PC-3 (cell line): ENCODE data around the gene GTF3C4. TPM values are rescaled to one million over a fixed set of nuclear protein-coding genes. Genes with fewer than 3 reads are reported as not detected.
"Not testable (repeated sequence)": the region's sequence is repeated elsewhere in the genome, so short reads cannot be mapped to it uniquely, and the experiment has no call there.

ENCODE experiments used
- ATAC-seq: fragments of 200-7000 bp; cut with Tn5 transposase; 2 replicates; pipeline ENCODE4 v1.9.1; 2020; ENCODE audit warnings: mild to moderate bottlenecking, moderate library complexity
- BruUV-seq: library from RNA; stranded (reverse); fragments of 400-500 nt; replicated peaks from 2 replicates; lab custom pipeline; 2021; lab: Mats Ljungman, UMichigan
- CTCF ChIA-PET: fragments of 300-600 bp; sonication (Branson Sonifier 250); formaldehyde crosslinking; loops from one replicate; lab custom pipeline; 2022; ENCODE audit warnings: antibody characterized with exemption; lab: Charles Lee
- POLR2A ChIA-PET: fragments of 300-600 bp; sonication (Branson Sonifier 250); formaldehyde crosslinking; loops from one replicate; lab custom pipeline; 2022; ENCODE audit warnings: antibody characterized with exemption; ENCODE audit not compliant: unreplicated experiment; lab: Charles Lee
- DNase-seq: peaks from one replicate; pipeline ENCODE4 v3.0.0-alpha.2; 2015
- H2AFZ ChIP-seq: fragments of 300-600 bp; sonication (generic); 2 replicates; pipeline ENCODE4 v1.6.0; 2016; ENCODE audit warnings: antibody characterized with exemption, low read length
- H3F3A ChIP-seq: fragments of 300-600 bp; sonication (generic); one replicate; pipeline ENCODE4 v1.6.0; 2017; ENCODE audit warnings: antibody characterized with exemption, low read length, control low read depth, mild to moderate bottlenecking; ENCODE audit not compliant: unreplicated experiment
- H3K27ac ChIP-seq: fragments of 300-600 bp; sonication (generic); 2 replicates; pipeline ENCODE4 v1.5.1; 2016; ENCODE audit warnings: mild to moderate bottlenecking, low read length
- H3K27me3 ChIP-seq: fragments of 300-600 bp; sonication (generic); 2 replicates; pipeline ENCODE4 v1.6.1; 2016; ENCODE audit warnings: low read length, mixed read lengths
- H3K36me3 ChIP-seq: fragments of 300-600 bp; sonication (generic); 2 replicates; pipeline ENCODE4 v1.6.1; 2016; ENCODE audit warnings: low read depth, mixed run types, low read length, mixed read lengths
- H3K4me1 ChIP-seq: fragments of 300-600 bp; sonication (generic); 2 replicates; pipeline ENCODE4 v1.5.1; 2016; ENCODE audit warnings: low read length; ENCODE audit not compliant: insufficient read depth
- H3K4me2 ChIP-seq: fragments of 300-600 bp; sonication (generic); 2 replicates; pipeline ENCODE4 v1.6.0; 2016; ENCODE audit warnings: low read length
- H3K4me3 ChIP-seq: fragments of 300-600 bp; sonication (generic); 2 replicates; pipeline ENCODE4 v1.5.1; 2016; ENCODE audit warnings: mild to moderate bottlenecking, low read length, mixed read lengths
- H3K79me2 ChIP-seq: fragments of 300-600 bp; sonication (generic); 2 replicates; pipeline ENCODE4 v1.6.1; 2017; ENCODE audit warnings: low read length, mixed read lengths
- H3K9ac ChIP-seq: fragments of 300-600 bp; sonication (generic); 2 replicates; pipeline ENCODE4 v1.6.0; 2016; ENCODE audit warnings: mild to moderate bottlenecking, low read length
- H3K9me2 ChIP-seq: fragments of 300-600 bp; sonication (generic); replicated peaks from 2 replicates; pipeline ENCODE4 v1.6.1; 2016; ENCODE audit warnings: mixed run types, low read length, mixed read lengths
- H3K9me3 ChIP-seq: fragments of 300-600 bp; sonication (generic); 2 replicates; pipeline ENCODE4 v1.6.1; 2016; ENCODE audit warnings: low read length, mixed read lengths
- H4K20me1 ChIP-seq: fragments of 300-600 bp; sonication (generic); 2 replicates; pipeline ENCODE4 v1.6.1; 2016; ENCODE audit warnings: low read length, mixed read lengths
- EZH2 ChIP-seq: fragments of 300-600 bp; sonication (generic); IDR thresholded peaks from one replicate; pipeline ENCODE4 v1.6.1; 2017; ENCODE audit warnings: antibody characterized with exemption, mild to moderate bottlenecking, low read length; ENCODE audit not compliant: unreplicated experiment
- EZH2phosphoT487 ChIP-seq: fragments of 300-600 bp; sonication (generic); IDR thresholded peaks from 2 replicates; pipeline ENCODE4 v1.6.1; 2018; ENCODE audit warnings: mild to moderate bottlenecking, antibody characterized with exemption, low read length, borderline replicate concordance
- intact Hi-C: fragments of 100-400 bp; cut with micrococcal nuclease; formaldehyde crosslinking; loops from 2 replicates; pipeline ENCODE4 v1.9.0; 2023
- total RNA-seq: library from RNA; depleted of rRNA; stranded (reverse); fragments of >200 nt; gene quantifications from 2 replicates; pipeline ENCODE4 v1.2.3, GENCODE V29; 2014
- TF ChIP-seq, protein P1 (sequence below): fragments of 300-600 bp; sonication (generic); conservative IDR thresholded peaks from 2 replicates; pipeline ENCODE4 v1.5.1; 2017; ENCODE audit warnings: antibody characterized with exemption, low read depth, mild to moderate bottlenecking, low read length

Gene GTF3C4
- total RNA-seq, 1 experiment from 2014 or later: 9.8 TPM

DNA sequence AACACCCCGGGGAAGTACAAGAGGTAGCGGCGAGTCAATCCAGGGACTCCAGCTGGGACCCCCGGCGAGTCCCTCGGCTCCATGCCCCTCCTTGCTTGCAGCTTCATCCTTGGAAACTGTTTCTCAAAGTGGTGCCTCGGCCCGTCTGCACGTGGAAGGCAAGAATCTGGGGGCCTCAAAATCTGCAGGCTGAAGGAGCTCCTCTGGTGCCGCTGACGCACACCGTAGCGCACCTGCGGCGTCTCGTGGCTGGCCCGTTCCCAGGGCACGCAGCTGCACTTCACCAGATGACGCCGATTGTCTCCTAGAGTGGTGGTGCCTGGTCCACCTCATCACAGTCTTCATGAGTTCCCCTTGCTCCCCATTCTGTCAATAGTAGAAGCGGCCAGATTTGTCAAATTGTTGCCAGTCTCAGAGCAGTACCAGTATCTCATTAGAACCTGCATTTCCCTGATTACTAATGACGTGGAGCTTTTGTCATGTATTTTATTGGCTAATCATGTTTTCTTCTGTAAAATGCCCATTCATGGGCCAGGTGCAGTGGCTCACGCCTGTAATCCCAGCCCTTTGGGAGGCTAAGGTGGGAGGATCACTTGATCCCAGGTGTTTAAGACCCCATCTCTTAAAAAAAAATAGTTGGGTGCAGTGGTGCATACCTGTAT is 38.6 kb downstream of the GTF3C4 start:
- Histone ChIP-seq H3F3A (no peaks in the 10 kb centered on the region), H3K79me2 (no peaks in the 10 kb centered on the region), H3K27me3 (no peaks in the 10 kb centered on the region), H3K36me3 (no peaks in the 10 kb centered on the region), H2AFZ (no peak overlapping the region), H3K27ac (no peak overlapping the region), H3K9me2 (no peaks in the 10 kb centered on the region), H3K4me1 (no peaks in the 10 kb centered on the region), H3K9me3 (no peaks in the 10 kb centered on the region), H4K20me1 (no peaks in the 10 kb centered on the region), H3K9ac (no peak overlapping the region), H3K4me2 (no peak overlapping the region), H3K4me3 (no peak overlapping the region)
- TF ChIP-seq EZH2phosphoT487 (no peak), EZH2 (no peak)
- TF ChIP-seq, protein P1, sequence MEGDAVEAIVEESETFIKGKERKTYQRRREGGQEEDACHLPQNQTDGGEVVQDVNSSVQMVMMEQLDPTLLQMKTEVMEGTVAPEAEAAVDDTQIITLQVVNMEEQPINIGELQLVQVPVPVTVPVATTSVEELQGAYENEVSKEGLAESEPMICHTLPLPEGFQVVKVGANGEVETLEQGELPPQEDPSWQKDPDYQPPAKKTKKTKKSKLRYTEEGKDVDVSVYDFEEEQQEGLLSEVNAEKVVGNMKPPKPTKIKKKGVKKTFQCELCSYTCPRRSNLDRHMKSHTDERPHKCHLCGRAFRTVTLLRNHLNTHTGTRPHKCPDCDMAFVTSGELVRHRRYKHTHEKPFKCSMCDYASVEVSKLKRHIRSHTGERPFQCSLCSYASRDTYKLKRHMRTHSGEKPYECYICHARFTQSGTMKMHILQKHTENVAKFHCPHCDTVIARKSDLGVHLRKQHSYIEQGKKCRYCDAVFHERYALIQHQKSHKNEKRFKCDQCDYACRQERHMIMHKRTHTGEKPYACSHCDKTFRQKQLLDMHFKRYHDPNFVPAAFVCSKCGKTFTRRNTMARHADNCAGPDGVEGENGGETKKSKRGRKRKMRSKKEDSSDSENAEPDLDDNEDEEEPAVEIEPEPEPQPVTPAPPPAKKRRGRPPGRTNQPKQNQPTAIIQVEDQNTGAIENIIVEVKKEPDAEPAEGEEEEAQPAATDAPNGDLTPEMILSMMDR: no peak
- CTCF ChIA-PET: no interaction called here
- no peak for ATAC-seq
- POLR2A ChIA-PET: no interaction called here
- no peak for DNase-seq
- no TSS peak for BruUV-seq
- intact Hi-C loops: no loop called here

DNA sequence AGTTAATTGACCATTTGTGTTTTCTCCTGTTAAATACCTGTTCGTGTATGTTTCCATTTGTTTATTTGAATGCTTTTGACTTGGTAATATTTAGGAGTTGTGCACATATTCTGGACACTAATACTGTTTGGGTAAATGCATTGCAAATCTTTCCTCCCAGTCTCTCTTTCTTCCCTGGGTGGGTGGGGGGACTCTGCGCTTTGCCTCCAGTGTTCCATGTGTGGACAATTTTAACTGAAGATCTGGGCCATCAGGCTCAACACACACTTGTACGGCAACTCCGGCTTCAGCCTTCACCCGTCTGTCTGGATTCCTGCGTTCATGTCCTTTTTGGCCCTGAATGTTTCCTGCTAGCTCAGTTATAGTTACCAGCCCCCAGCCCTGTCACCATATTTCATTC is 40.1 kb downstream of the GTF3C4 start:
- Histone ChIP-seq H4K20me1 (no peaks in the 10 kb centered on the region), H3K4me1 (no peaks in the 10 kb centered on the region), H3K36me3 (no peaks in the 10 kb centered on the region), H3K4me2 (no peak overlapping the region), H3K9ac (no peak overlapping the region), H3K4me3 (no peak overlapping the region), H3K27ac (no peak overlapping the region), H3K9me2 (no peaks in the 10 kb centered on the region), H3F3A (no peaks in the 10 kb centered on the region), H3K27me3 (no peaks in the 10 kb centered on the region), H2AFZ (no peak overlapping the region), H3K79me2 (no peaks in the 10 kb centered on the region), H3K9me3 (no peaks in the 10 kb centered on the region)
- no peak for ATAC-seq
- no peak for TF ChIP-seq EZH2
- TF ChIP-seq, protein P1: no peak
- TF ChIP-seq EZH2phosphoT487: no peak
- DNase-seq: no peak
- ChIA-PET CTCF (no interaction called here), POLR2A (no interaction called here)
- intact Hi-C loops: no loop called here
- no TSS peak for BruUV-seq

DNA sequence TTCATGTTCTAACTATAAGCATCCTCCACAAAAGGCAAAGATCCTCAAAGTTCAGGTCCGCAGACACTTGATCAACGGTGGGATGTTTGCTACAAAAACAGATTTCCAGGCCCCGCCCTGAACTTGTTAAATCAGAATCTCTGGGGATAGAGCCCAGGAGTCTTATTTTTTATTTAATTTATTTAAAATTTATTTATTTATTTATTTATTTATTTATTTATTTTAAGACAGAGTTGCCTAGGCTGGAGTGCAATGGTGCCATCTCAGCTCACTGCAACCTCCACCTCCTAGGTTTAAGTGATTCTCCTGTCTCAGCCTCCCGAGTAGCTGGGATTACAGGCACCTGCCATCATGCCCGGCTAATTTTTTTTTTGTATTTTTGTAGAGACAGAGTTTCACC is 40.9 kb downstream of the GTF3C4 start:
- BruUV-seq: not testable (repeated sequence)

More for the DNA sequence above, 40.9 kb downstream of the GTF3C4 start:
- H2AFZ ChIP-seq, H3K4me1 ChIP-seq, ATAC-seq, H3K27ac ChIP-seq, H3K9ac ChIP-seq, H4K20me1 ChIP-seq, H3K36me3 ChIP-seq, H3K79me2 ChIP-seq, H3K9me2 ChIP-seq, H3F3A ChIP-seq, H3K9me3 ChIP-seq, CTCF ChIA-PET, H3K4me2 ChIP-seq, DNase-seq, H3K27me3 ChIP-seq, intact Hi-C loops, H3K4me3 ChIP-seq, POLR2A ChIA-PET: not testable (repeated sequence)
